Thyroid gland (tissue), 4 donors: ENCODE data around the gene S100A12.

Experiments used
- POLR2A ChIP-seq, 2 donors: fragments of 450-650 bp; IDR thresholded peaks; one replicate each; pipeline ENCODE4 v1.6.1; 2017; ENCODE audit warnings: antibody characterized with exemption in 2 of 2, mild to moderate bottlenecking in 2 of 2, moderate library complexity in 1 of 2
- TF ChIP-seq, protein P1 (sequence below), 6 experiments: fragments of 200-600 bp in 3 of 6; fragments of 450-650 bp in 3 of 6; sonication (generic) in 3 of 6; IDR thresholded peaks; one replicate each; pipeline ENCODE4 v1.5.1; 2016 to 2019; ENCODE audit warnings: antibody characterized with exemption in 6 of 6, mild to moderate bottlenecking in 2 of 6, inconsistent platforms in 1 of 6, moderate library complexity in 1 of 6

DNA sequence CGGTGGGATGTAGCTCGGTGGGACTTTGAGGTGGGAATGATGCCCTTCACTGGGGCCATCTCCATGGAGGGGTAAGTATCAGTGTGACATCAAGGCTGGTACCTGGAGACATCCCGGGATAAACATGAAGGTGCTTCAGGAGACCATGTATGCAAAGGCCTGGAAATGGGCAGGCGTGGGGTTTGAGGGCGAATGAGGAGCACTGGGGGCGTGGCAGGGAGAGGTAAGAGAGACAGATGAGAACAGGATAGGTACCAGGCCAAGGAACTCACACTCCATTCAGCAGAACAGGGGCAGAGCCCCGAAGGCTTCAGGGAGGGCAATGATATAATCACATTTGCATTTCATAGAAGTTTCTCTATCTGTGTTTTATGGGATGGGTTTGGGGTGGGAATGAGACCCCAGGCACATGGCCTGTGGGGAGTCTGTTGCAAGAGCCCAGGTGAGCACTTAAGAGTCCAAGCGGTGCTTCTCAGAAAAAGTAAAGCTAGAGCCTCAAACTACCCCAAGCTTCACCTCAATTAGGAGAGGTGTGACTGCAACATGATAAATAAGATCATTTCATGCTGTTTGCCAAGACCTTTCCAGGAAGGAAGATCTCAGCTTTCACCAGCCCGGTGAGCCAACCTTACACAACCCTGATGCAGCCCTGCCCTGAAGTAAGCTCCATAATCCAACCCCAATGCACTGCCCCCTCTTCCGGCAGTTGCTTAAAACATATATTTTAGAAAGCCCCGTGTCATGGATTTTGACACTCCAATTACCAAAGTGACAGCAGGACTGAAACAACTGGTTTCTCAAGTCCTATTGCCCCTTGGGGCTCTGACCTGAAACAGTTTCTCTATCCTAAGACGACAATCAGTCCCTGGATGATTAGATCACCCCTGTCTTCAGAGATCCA lies 10.4 kb downstream of the S100A12 start:
- TF ChIP-seq, protein P1, sequence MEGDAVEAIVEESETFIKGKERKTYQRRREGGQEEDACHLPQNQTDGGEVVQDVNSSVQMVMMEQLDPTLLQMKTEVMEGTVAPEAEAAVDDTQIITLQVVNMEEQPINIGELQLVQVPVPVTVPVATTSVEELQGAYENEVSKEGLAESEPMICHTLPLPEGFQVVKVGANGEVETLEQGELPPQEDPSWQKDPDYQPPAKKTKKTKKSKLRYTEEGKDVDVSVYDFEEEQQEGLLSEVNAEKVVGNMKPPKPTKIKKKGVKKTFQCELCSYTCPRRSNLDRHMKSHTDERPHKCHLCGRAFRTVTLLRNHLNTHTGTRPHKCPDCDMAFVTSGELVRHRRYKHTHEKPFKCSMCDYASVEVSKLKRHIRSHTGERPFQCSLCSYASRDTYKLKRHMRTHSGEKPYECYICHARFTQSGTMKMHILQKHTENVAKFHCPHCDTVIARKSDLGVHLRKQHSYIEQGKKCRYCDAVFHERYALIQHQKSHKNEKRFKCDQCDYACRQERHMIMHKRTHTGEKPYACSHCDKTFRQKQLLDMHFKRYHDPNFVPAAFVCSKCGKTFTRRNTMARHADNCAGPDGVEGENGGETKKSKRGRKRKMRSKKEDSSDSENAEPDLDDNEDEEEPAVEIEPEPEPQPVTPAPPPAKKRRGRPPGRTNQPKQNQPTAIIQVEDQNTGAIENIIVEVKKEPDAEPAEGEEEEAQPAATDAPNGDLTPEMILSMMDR (IDR thresholded peaks at IDR 0.05): no peak
- TF ChIP-seq POLR2A (IDR thresholded peaks at IDR 0.05): no peak
